Measurements from ENCODE around the gene FEZF2.

FEZF2 gene

DNA sequence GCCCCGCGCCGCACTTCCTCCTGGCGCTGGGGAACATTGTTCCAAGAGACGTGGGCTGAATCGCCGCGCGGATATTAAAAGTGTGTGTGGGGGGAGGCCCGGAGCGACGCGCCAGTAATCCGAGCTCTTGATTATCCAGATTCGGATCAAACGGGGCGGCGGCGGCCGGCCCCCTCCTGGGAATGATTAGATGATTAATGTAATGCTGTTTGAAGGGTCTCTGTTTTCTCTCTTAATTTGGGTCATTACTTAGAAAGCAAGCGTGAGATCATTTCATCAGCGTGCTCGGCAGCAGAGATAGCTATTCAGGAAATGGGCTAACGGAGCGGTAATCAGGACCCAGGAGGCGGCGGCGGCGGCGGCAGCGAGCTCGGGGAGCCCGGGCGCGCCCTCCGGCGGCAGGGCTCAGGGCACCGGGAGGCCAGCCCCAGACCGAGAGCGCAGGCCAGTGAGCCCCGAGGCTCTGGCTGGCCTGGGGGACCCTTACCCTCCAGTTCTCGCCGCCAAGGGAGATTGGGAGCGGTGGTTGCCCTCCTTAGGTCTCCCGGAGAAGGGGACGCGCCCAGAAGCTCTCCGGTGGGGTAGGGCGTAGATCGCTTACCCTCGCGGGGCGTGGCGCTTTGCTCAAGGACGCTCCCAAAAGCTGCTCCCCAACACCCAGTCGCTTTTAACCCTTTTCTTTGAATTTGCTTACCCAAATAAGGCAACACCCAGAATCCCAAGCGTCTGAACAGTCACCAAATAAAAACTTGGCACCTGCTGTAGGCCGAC lies 4.5 kb downstream of the FEZF2 start:
- Mint-ChIP-seq H3K27ac (no peak overlapping the region), H3K4me3 (no peak overlapping the region), H3K4me1 (ENCODE audit: low read depth) (peaks cover 4% of the 10 kb centered on the region), H3K27me3 (ENCODE audit: low read depth) (peaks cover 86% of the 10 kb centered on the region), H3K36me3 (ENCODE audit: low read depth) (peaks cover 2% of the 10 kb centered on the region), H3K9me3 (no peaks in the 10 kb centered on the region)
- no peak for DNase-seq (ENCODE audit: low spot score)

DNA sequence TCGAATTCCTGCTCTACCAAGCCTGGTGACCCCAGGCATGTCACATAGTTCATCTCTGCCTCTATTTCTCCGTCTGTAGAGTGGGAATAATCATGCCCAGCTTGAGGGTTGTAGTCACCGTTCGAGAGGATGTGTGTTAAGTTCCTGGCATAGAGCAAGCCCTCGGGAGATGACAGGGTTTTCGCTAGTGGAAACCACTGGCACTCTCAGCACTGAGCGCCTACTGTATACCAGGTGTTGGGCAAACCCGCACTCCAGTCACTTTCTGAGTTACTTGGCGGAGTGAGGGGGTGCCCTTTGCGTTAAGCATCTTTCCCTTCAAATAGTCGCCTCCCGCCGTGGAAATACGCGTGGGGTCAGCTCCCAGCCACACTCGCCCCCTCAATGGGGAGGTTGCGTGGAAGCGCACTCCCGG lies 5.1 kb downstream of the FEZF2 start:
- H3K27me3 Mint-ChIP-seq (ENCODE audit: low read depth) = peaks cover 80% of the 10 kb centered on the region
- no peak overlapping the region for H3K4me3 Mint-ChIP-seq
- DNase-seq (ENCODE audit: low spot score) = no peak
- H3K9me3 Mint-ChIP-seq = no peaks in the 10 kb centered on the region
- peaks cover 2% of the 10 kb centered on the region for H3K36me3 Mint-ChIP-seq (ENCODE audit: low read depth)
- H3K4me1 Mint-ChIP-seq (ENCODE audit: low read depth) = peaks cover 4% of the 10 kb centered on the region
- H3K27ac Mint-ChIP-seq = no peak overlapping the region

DNA sequence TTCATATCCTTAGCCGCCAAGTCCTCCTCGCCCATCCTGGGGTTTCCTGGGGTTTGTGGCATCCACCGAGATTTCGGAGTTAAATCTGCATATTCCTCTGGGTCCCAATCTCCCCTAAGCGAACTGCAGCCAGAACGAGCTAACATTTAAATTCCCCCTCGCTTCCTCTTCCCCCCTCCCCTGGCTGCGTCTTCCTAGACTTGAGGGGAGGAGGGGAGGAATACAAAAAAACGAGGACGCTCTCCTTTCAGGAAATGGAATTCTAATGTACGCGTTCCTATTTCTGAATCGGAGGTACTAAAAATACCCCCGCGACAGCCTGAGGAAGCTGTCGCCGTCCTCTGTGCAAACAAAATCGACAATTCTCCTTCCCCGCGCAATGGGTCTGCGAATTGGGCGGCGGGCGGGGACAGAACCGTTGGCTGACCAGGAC lies 5.6 kb downstream of the FEZF2 start:
- DNase-seq (ENCODE audit: low spot score) = no peak
- no peak overlapping the region for H3K27ac Mint-ChIP-seq
- H3K4me1 Mint-ChIP-seq (ENCODE audit: low read depth) = peaks cover 4% of the 10 kb centered on the region
- H3K36me3 Mint-ChIP-seq (ENCODE audit: low read depth) = peaks cover 2% of the 10 kb centered on the region
- no peaks in the 10 kb centered on the region for H3K9me3 Mint-ChIP-seq
- H3K27me3 Mint-ChIP-seq (ENCODE audit: low read depth) = peaks cover 77% of the 10 kb centered on the region
- H3K4me3 Mint-ChIP-seq = no peak overlapping the region

DNA sequence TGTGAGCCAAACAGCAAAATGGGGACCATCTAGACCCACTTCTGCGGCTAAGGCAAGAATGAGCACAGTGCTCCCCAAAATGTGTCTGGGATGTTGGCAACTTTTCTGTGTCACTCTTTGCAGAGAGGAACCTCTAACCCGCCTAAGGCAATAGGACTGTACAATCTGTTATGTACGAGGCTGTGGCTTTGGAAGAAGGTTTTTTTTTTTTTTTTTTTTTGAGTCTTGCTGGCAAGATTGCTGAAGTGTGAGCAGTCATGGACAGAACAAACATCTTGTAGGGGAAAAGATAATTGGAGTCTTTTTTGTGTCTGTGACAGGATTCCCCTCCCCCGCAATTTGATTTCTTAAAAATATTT lies 7.2 kb downstream of the FEZF2 start:
- Mint-ChIP-seq H3K27ac (no peak overlapping the region), H3K27me3 (ENCODE audit: low read depth) (peaks cover 64% of the 10 kb centered on the region), H3K9me3 (no peaks in the 10 kb centered on the region), H3K36me3 (ENCODE audit: low read depth) (peaks cover 2% of the 10 kb centered on the region), H3K4me1 (ENCODE audit: low read depth) (peaks cover 5% of the 10 kb centered on the region), H3K4me3 (no peak overlapping the region)
- DNase-seq (ENCODE audit: low spot score) = no peak

DNA sequence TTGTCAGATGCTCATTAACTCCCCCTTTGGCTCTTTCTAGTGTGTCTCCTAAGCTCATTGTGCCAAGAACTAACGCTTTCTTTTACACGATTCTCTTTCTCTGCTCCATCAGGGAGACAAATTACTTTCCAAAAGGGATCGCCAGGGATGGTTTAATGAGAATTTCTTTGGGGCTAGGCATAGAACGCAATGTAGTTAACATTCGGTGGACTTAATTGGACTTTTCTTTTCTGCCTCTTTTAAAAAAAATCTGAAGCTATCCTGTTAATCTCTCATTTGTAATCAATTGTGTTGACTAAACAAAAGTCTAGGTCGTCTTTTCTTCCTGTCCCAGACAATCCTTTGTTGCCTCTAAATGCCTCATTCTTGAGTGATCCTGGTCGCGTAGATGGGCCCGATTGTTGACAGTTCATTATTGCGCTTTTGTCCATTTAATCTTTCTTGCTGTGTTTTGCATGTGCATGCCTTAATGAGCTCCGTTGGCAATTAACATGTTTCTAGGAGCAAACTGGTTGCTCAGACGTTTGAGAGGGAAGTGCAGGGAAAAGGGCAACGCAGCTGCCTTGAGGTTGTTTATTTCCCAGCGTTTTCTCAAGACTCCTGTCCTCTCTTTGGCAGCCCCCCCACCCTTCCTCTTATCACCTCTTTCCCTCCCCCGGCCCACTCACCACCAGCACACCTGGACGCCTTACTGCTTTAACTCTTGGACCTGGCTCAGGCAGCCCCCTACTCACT lies 7.8 kb downstream of the FEZF2 start:
- peaks cover 5% of the 10 kb centered on the region for H3K4me1 Mint-ChIP-seq (ENCODE audit: low read depth)
- no peak overlapping the region for H3K4me3 Mint-ChIP-seq
- peaks cover 59% of the 10 kb centered on the region for H3K27me3 Mint-ChIP-seq (ENCODE audit: low read depth)
- no peak for DNase-seq (ENCODE audit: low spot score)
- peaks cover 2% of the 10 kb centered on the region for H3K36me3 Mint-ChIP-seq (ENCODE audit: low read depth)
- H3K27ac Mint-ChIP-seq = no peak overlapping the region
- no peaks in the 10 kb centered on the region for H3K9me3 Mint-ChIP-seq

DNA sequence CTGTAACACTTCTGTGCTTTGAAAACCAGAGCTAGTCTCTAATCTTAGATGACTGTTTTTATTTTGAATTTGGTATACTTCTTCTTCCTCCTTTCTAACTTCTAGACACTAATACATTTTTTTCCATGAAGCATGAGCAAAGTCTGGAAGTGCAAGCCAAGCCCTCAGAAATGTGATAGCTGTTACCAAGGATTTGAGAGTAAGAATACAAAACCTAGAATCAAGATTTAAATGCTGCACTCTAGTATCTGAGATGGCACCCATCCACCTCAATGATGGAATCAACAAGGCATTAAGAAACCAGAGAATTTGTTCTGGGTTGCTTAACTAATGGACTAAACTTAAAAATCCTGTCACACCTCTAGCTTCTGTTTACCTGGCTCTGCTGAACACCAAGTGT lies 9.2 kb downstream of the FEZF2 start:
- Mint-ChIP-seq H3K27me3 (ENCODE audit: low read depth) (peaks cover 45% of the 10 kb centered on the region), H3K4me1 (ENCODE audit: low read depth) (peaks cover 5% of the 10 kb centered on the region), H3K9me3 (no peaks in the 10 kb centered on the region), H3K36me3 (ENCODE audit: low read depth) (no peaks in the 10 kb centered on the region), H3K27ac (no peak overlapping the region), H3K4me3 (no peak overlapping the region)
- no peak for DNase-seq (ENCODE audit: low spot score)

DNA sequence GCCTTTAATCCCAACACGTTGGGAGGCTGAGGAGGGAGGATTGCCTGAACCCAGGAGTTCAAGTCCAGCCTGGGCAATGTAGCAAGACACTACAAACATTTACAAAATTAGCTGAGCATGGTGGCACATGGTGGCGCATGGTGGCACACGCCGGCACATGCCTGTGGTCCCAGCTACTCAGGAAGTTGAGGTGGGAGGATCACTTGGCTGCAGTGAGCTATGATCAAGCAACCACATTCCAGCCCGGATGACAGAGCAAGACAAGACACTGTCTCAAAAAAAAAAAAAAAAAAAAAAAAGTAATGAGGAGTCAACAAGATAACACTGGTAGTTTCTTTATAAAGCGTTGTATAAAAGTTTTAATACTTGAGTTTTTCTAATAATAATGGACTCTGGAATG lies 10.1 kb downstream of the FEZF2 start:
- Mint-ChIP-seq H3K27me3 (ENCODE audit: low read depth) (peaks cover 38% of the 10 kb centered on the region), H3K36me3 (ENCODE audit: low read depth) (no peaks in the 10 kb centered on the region), H3K4me3 (no peak overlapping the region), H3K4me1 (ENCODE audit: low read depth) (peaks cover 2% of the 10 kb centered on the region), H3K9me3 (no peaks in the 10 kb centered on the region), H3K27ac (no peak overlapping the region)
- no peak for DNase-seq (ENCODE audit: low spot score)

DNA sequence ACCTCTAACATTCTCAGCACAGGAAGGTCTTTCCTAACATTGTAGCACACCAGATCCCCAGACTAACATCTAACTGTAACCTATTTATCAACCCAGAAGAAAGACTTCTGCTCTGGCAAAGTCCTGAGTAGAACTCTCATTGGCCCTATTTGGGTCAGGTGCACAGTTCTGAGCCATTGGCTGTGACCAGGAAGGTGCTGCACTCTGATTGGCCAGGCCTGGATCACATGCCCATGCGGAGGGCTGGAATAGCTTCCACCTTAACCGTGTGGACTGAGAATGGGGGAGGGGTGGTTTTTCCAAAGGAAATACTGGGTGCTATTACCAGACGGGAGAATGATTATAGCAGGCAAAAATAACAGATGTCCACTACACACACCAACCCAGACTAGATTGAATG lies 11.5 kb downstream of the FEZF2 start:
- no peak overlapping the region for H3K4me3 Mint-ChIP-seq
- peaks cover 2% of the 10 kb centered on the region for H3K4me1 Mint-ChIP-seq (ENCODE audit: low read depth)

DNA sequence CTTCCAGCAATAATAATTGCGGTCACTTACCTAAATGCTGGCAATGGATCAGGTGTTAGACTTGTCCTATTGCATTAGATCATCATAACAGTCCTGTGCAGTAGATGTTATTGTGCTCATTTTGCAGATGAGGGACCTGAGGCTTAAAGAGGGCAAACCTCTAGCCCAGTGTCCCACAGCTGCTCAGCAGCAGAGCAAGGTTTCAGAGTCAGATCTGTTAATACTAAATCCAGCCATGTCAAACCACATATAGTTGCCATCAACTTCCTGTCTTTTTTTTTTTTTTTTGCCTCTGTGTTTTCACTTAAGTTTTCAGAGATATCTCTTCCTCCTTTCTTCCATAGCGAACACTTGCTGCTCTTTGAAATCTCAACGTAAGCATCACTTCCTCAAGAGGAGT lies 12.1 kb downstream of the FEZF2 start:
- Mint-ChIP-seq H3K27ac (no peak overlapping the region), H3K27me3 (ENCODE audit: low read depth) (peaks cover 18% of the 10 kb centered on the region), H3K4me3 (no peak overlapping the region), H3K9me3 (no peaks in the 10 kb centered on the region), H3K36me3 (ENCODE audit: low read depth) (no peaks in the 10 kb centered on the region), H3K4me1 (ENCODE audit: low read depth) (peaks cover 2% of the 10 kb centered on the region)
- no peak for DNase-seq (ENCODE audit: low spot score)

More for the DNA sequence above, 11.5 kb downstream of the FEZF2 start:
- Mint-ChIP-seq H3K27me3 (ENCODE audit: low read depth) (peaks cover 23% of the 10 kb centered on the region), H3K27ac (no peak overlapping the region), H3K36me3 (ENCODE audit: low read depth) (no peaks in the 10 kb centered on the region), H3K9me3 (no peaks in the 10 kb centered on the region)
- DNase-seq (ENCODE audit: low spot score) = no peak

DNA sequence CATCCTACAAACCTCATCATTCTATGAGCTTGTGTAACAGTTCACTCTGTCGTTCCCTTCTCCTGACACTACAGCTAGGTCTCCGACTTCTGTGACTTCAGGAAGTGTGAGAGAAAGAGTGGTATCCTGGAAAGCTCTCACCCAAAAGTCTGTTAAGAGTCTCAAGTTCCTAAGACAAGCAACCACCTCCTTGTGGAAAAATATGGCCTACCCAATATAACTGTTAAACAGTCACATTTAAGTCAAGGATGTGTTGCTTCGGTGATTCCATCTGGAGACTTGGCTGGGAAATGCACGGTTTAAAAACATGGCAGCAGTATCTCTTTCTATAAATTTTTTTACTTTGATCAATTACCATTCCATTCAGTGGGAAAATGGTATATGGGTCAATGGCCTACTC lies 13.8 kb downstream of the FEZF2 start:
- Mint-ChIP-seq H3K4me3 (no peak overlapping the region), H3K36me3 (ENCODE audit: low read depth) (no peaks in the 10 kb centered on the region), H3K9me3 (no peaks in the 10 kb centered on the region), H3K27me3 (ENCODE audit: low read depth) (peaks cover 3% of the 10 kb centered on the region), H3K4me1 (ENCODE audit: low read depth) (peaks cover 2% of the 10 kb centered on the region), H3K27ac (no peak overlapping the region)
- DNase-seq (ENCODE audit: low spot score) = no peak

DNA sequence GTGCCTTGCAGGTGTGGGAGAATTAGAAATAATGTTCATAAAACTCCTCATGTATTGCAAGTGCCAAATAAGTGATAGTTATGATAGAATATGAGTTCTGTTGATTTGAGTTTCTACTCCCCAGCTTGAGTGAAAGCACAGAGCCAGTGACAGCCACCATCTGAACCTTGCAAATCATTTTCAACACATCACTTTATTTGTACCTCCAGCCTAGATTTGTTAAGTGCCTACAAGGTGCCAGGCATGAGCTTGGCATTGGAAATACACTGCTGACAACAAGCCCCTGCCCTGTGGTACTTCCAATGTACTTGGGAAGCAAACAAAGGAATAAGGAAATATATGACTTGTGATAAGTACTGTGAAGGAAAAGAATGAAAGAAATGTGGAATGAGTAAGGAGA lies 17.0 kb downstream of the FEZF2 start:
- Mint-ChIP-seq H3K4me1 (ENCODE audit: low read depth) (peaks cover under 1% of the 10 kb centered on the region), H3K9me3 (no peaks in the 10 kb centered on the region), H3K4me3 (no peak overlapping the region), H3K27ac (no peak overlapping the region), H3K27me3 (ENCODE audit: low read depth) (no peaks in the 10 kb centered on the region), H3K36me3 (ENCODE audit: low read depth) (no peaks in the 10 kb centered on the region)
- no peak for DNase-seq (ENCODE audit: low spot score)

DNA sequence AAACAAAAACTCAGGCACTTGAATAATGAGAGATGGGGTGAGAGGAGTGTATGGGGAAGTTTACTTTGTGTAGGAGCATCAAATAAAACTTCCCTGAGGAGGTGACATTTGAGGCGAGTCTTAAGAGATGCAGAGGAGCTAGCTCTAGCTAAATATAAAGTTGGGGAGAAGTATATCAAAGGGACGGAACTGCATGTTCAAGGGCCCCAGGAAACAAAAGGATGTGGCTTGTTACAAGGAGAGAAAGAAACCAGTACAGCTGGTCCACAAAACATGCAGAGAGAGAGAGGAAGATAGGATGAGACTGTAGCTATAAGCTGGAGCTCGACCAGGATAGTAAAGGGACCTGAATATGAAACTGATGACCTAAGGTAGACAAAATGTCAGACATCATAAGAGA lies 17.6 kb downstream of the FEZF2 start:
- no peak overlapping the region for H3K27ac Mint-ChIP-seq
- H3K4me3 Mint-ChIP-seq = no peak overlapping the region
- H3K9me3 Mint-ChIP-seq = no peaks in the 10 kb centered on the region
- H3K27me3 Mint-ChIP-seq (ENCODE audit: low read depth) = no peaks in the 10 kb centered on the region
- no peak for DNase-seq (ENCODE audit: low spot score)
- no peaks in the 10 kb centered on the region for H3K4me1 Mint-ChIP-seq (ENCODE audit: low read depth)
- no peaks in the 10 kb centered on the region for H3K36me3 Mint-ChIP-seq (ENCODE audit: low read depth)

DNA sequence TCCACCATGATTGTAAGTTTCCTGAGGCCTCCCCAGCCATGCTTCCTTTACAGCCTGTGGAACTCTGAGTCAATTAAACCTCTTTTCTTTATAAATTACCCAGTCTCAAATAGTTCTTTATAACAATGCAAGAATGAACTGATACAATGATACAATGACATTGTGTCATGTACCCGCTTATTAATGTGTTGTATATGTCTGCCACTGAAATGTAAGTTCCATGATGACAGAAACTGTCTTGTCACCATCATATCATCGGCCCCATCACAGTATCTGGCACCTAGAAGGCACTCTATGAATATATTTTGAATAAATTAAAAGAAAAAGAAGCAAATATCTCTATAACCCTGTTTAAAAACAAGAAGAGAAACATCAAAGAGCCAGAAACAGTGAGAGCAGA lies 29.6 kb downstream of the FEZF2 start:
- Mint-ChIP-seq H3K4me1 (ENCODE audit: low read depth) (no peaks in the 10 kb centered on the region), H3K36me3 (ENCODE audit: low read depth) (no peaks in the 10 kb centered on the region), H3K9me3 (no peaks in the 10 kb centered on the region), H3K27me3 (ENCODE audit: low read depth) (no peaks in the 10 kb centered on the region), H3K27ac (no peak overlapping the region), H3K4me3 (no peak overlapping the region)
- no peak for DNase-seq (ENCODE audit: low spot score)

DNA sequence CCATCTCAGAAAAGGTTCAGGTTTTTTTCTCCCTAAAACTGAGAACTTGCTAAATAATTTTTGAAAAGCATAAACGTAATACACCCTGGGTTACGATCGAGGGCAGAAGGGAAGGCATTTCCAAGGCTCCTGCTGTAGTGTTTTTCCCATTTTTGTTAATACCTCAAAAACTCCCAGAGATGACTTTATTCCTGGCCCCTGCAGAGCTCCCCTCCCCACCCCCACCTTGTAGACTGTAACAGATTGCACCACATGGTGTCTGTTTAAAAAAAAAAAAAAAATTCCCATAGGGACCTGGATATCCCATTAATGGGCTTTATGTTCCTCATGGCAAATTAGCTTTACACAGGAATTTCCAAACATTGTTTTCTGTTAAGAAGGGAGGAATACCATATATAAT lies 38.2 kb downstream of the FEZF2 start:
- H3K4me1 Mint-ChIP-seq (ENCODE audit: low read depth) = no peaks in the 10 kb centered on the region
- no peaks in the 10 kb centered on the region for H3K36me3 Mint-ChIP-seq (ENCODE audit: low read depth)
- H3K27ac Mint-ChIP-seq = no peak overlapping the region
- H3K4me3 Mint-ChIP-seq = no peak overlapping the region
- no peaks in the 10 kb centered on the region for H3K27me3 Mint-ChIP-seq (ENCODE audit: low read depth)
- no peak for DNase-seq (ENCODE audit: low spot score)
- no peaks in the 10 kb centered on the region for H3K9me3 Mint-ChIP-seq
